ENCODE results near the gene SCARB1.
A peak's percentile ranks its signal among the peaks of the same experiment; 100 is the strongest.

The SCARB1 gene

DNA sequence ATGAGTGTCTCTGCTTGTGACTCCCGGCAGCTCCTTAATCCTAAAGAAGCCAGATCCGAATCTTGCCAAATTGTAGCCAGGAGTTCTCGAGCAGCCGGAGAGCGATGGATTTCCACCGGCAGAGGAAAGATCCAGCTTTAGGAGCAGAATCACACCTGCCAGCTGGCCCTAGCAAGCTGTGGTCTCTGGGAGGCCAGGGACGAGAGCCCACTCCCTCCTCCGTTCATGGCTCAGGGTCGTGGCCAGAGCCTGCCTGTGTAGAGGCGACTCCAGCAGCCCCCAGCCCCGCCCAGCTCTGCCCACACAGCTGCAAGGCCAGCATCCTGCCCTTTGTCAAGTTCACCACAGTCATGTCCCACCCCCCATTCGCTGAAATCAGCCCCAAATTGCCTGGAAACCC is 121.0 kb downstream of the SCARB1 start:
- no peak for DNase-seq

DNA sequence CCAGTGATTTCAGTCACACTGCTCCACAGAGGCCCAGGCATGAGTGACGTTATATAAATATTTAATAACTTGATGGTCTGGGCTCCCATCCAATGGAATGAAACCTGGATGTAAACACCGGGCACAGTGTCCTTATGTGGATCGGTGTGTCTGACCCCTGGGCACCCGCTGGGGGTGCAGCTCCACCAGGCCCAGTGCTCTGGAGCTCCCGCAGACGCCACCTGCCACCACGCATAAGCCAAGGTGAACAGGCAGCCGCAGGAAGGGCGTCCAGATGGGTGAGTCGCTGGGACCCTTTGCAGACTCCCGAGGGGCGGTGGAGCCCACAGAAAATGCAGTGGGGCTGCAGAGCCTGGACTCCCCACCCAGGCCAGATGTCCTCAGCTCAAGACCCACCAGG is 121.6 kb downstream of the SCARB1 start:
- no peak for DNase-seq

DNA sequence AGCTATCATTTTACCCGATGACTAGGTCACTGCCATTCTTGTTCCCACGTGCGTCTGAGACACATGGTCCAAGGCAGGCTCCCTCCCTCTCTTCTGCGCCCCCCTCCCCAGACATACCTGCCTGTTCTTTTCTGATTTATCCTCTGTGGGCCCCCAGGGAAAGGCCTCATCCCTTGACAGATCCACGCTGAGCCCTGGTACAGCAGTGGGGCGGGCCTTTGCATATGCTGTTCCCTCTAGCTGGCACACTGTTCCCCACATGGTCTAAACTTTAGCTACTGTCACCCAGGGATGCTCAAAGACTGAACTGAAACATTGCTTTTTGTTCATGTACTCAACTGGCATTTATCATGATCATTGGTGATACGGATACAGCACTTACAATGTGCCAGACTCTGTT is 122.5 kb downstream of the SCARB1 start:
- DNase-seq, result no peak

DNA sequence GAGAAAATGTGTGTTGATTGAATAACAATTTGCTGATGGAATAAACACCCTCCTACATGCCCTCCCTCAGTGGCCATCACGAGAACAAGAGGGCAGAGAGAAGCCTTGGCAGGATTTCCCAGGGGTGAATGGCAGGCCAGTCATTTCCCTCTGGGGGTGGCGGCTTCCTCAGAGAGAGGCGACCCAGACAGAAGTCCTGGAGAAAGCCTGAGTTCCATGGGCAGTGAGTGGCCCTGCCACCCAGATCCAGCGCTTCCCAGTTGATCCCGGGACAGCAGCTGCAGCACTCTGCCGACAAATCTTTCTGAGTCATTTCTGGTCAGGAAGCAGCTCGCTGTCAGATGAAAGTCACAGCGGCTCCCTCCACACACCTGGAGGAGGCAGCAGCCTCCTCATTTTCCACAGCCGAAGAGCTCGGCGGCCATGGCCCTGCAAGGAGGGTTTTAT is 123.0 kb downstream of the SCARB1 start:
- no peak for DNase-seq

DNA sequence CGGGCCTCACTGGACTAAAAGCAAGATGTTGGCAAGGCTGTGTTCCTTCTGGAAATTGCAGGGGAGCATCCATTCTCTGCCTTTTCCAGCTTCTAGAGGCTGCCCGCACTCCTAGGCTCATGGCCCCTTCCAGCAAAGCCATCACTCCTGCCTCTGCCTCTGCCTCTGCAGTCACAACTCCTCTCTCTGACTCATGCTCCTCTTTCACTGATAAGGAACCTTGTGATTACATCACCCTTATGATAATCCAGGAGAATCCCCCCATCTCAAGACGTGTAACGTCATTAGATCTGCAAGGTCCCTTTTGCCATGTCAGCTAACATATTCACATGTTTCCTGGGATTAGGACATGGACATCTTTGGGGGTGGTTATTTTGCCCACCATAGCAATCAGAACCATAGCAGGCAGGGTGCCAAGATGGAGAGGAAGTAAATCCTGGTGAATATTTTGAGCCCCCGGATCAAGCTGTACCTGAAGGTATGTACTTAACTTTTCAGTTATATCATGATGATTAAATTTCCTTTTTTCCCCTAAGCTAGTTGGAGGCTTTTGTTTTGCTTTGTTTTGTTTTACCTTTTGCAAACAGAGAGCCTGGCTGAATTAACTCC is 123.6 kb downstream of the SCARB1 start:
- DNase-seq, result no peak

DNA sequence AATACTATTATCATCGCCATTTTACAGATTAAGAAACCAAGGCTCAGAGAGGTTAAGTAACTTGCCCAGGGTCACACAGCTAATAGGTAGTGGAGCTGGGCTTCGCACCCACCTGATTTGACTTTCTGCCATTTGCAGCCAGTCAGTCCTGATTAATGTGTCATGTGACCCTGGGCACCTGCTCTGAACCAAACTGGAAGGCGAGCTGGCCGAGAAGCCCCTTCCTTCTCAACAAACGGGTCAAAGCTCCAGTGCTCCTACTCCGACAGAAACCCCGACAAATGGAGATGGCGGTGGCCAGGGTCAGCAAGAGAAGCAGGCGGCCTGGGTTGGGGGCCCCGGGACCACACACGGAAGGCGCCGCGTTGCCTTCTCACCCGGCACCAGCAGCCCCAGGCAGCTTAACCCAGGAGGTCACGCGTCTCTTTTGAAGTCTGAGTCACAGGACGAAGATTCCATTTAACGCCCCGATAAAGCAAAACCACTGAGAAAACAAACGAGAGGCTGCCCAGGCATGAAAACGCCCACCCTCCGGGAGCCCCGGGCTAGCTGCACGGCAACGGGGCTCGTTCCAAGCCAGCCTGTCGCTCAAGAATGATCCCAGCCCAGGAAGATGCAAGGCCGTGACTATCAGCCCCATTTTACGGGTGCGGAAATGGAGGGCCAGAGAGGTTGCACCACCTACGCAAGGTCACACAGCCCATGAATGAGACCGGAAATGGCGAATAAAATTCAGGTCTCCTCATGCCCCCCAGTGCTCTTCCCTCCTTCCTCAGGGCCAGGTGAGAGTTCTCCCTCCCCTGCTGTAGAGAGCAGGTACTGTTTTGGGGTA is 124.8 kb downstream of the SCARB1 start:
- no peak for DNase-seq

DNA sequence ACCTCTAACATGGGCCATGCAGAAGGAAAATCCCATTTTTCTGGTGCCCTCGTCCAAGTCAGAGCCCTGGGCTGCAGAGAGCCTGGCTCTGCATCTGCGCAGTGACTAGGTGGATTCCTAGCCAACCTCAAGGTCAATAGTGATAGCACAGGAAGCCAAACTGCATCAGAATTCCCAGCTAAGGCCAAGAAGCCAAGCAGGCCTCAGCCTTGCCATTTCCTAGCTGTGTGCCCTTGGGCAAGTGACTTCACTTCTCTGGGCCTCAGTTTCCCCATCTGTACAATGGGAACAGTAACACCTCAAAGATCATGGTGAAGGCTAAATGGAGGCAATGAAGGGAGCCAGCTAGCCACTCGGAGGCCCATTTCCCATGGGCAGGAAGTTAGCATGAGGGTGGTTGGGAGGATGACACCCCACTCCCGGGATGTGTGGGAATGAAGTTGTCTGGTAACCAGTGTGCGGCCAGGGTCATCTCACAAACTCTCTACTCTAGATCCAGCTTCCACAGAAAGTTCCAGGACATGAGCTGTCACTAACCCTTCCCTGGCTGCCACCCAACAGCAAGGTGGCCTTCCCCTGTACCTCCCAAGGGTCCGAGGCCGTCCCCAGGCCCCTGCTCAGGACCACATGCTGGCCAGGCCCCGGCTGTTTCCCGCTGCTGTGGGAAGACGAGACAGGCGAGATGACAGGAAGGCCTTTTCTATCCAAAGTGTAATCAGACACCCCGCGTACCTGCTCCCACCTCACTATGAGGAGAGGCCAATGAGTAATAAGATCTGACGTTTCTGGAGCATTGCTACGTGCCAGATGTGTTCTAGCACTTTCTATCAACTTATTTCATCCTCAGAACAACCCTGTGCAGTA is 125.7 kb downstream of the SCARB1 start:
- DNase-seq, result no peak

DNA sequence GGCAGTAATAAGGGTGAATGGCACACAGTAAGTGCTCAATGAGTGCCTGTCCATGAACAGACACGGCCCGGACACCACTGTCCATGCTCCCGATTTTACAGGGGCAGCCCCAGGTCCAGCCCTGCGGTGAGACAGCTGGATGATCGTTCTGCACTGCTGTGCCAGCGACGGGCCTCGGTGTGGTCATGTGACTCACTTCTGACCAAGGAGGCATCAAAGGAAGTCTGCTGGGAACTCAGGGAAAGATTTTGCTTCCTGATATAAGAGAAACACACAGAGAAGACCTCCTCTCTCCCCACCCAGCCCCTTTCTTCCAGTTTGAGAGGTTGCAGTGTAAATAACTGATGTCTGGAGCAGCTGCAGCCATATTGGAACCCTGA is 126.6 kb downstream of the SCARB1 start:
- no peak for DNase-seq

DNA sequence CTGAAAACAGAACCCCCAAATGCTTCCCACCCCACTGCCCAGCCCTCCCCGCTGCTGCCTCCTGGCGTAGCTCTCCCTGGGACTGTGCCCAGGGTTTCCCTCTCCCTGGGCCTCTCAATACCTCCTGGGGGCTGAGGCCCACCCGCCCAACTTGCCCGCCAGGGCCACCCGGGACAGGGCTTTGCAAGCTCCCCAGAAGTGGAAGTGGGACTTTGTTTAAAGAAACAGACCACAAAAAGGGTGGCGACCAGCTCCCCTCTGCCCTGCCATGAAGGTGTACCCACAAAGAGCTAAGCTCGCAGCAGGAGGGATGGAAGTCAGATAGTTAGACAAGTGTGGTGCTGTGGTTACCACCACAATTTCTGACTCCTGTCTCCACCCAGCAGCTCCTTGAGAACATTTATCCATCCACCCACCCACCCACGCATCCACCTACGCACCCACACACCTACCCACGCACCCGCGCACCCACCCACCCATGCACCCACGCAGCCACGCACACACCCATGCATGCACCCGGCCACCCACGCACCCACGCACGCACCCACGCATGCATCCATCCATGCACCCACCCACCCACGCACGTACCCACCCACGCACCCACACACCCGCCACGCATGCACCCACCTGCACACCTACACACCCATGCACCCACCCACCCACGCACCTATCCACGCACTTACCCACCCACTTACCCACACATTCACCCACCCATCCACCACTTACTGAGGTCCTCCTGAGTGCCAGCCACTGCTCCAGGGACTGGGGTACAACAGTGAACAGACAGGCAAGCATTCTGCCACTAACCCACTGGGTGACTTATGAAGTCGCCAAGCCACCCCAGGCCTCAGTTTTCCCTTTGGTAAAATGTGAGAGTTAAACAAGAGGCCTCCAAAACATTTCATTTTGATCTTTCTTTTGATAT is 127.3 kb downstream of the SCARB1 start:
- no peak for DNase-seq

DNA sequence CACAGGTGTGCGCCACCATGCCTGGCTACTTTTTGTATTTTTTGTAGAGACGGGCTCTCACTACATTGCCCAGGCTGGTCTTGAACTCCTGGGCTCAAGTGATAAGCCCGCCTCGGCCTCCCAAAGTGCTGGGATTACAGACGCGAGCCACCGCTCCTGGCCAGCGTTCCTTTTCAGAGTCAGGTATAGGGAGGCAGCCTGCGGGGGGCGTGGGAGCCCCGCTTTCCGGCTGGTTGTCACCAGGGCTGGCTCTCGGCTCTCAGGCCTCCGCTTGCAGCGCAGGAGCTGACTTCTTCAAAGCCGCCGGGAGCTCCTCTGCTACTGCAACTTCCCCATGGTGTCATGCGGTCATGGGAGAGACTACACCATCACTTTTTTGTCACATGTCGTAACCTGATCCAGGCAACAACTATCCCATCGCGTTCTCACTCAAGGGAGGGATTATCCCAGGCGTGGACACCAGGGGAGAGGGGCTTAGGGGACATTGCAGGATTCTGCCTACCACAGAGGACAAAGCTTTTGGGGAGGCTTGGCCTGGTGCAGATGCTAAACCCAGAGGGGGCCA is 129.4 kb downstream of the SCARB1 start:
- DNase-seq, result no peak

DNA sequence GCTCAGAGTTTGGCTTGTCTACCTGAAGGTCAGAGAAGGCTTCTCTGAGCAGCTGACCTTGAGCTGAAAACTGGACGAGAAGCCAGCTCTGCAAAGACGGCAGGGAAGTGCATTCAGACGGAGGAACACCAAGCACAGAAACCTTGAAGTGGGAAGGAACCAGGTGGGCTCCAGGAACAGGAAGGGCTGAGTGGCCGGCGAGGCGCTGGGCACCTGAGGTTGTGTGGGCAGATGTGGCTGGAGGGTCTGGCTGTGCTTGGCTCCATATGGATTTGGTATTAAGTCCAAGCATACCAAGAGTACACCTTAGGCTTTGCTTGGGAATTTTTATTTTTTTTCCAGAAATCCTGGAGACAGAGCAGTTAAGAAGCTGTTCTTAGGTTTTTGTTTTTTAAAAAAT is 130.6 kb downstream of the SCARB1 start:
- DNase-seq, result no peak

DNA sequence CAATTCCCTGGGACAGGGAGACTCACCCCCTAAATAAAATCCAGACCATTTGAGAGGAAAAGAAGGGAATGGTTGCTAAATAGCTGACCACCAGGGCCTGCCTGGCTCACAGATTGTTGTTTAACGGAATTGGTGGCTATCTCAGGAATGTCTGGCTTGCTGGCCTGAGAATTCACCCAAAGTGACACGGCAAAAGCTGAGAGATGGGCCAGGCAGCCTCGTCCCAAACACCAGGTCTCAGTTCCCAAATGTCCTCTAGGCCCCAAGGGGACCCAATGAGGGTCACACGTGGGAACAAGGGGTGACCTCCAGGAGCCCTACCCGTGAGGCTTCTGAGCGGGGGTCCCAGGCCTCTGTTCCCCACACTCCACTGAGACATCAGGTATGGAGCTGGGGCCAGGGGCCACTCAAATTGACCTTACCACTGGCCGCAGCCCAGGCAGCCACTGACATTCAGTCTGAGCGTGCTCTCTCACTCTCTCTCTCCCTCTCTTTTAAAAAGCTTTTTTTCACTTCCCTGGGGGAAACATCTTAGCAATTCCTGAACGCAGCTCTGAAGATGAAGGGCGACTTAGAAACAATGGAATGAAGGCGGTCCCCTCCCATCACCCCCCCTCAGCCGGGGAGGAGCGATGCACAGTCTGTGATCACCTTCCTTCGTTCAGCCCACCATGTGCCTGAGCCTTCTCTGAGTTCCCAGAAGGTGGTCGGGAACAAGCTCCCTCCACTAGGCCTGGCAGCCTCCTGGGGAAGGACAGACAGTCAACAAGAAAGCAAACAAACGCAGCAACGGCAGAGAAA is 131.2 kb downstream of the SCARB1 start:
- peak; percentile 55 for DNase-seq

DNA sequence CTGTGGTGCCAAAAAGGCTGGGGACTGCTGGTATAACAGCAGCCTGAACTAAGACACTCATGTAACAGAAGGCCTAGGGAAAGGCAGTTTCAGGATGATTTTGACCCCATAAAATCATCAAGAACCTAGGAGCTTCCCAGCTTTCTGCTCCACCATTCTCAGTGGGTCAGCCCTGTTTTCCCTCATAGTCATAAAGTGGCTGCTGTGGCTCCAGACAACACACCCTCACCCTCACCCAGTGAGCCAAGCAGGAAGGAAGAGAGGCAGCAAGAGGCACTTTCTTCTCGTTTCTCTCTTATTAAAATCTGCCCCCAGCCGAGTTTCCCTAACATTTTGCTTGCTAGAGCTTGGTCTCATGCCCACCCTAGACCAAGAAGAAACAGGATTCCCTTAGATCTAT is 131.8 kb downstream of the SCARB1 start:
- no peak for DNase-seq

DNA sequence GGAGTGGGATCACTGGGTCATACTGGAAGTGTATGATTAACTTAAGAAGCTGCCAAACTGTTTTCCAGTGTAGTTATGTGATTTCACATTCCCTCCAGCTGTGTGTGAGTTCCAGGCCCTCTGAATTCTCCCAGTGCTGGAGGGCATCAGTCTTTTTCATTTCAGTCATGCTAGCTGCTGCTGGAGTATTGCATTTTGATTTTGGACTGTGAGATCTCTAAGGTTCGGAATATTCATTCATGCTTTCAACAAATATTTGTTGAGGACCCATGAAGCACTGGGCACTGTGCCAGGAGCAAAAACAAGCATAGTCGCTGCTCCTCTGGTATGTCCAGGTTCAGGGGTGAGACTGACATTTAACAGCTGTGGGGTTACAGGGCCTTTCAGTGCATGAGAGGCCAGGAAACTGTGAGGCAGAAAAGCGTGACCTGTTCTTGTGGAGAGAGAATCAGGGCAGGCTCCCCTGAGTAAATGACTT is 133.2 kb downstream of the SCARB1 start:
- DNase-seq, result peak; percentile 52

DNA sequence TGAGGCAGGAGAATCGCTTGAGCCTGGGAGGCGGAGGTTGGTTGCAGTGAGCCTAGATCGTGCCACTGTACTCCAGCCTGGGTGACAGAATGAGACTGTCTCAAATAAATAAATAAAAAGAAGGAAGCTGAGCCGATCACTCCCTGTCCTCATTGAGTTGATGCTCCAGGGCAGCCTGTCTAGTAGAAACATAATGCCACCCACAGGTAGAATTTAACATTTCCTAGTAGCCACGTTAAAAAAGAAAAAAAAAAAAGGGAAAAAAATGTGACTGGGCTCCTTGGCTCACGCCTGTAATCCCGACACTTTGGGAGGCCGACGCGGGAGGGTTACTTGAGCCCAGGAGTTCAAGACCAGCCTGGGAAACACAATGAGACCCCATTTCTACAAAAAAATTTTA is 135.7 kb downstream of the SCARB1 start:
- no peak for DNase-seq

DNA sequence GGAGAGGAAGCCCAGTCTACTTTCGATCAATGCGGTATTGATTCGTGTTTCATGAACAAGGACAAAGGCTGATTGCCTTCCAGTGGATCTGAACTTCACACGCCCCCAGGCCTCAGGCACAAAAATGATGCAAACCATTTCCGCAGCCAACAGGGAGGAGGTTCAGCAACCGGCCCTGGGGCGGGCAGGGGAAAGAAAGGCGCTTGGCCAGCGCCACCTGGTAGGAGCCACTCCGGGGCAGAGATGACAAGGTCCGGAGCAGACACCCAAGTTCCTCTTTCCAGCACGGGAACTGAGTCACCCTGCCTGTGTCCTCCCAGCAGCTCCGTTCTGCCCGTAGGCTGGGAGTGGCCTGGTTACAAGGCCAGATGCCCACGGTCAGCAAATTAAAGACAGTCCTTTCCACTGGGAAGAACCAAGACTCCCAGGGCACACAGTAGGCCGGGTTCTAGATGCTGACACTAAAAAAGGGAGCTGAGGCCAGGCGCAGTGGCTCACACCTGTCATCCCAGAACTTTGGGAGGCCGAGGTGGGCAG is 136.3 kb downstream of the SCARB1 start:
- no peak for DNase-seq
